ENCODE results near the gene DPM2.

DPM2 gene

GRCh38 chr9:127972236-127972871, 34.7 kb upstream of the DPM2 start:
- no peak for DNase-seq

GRCh38 chr9:127971357-127972235, 33.9 kb upstream of the DPM2 start:
- no peak for DNase-seq

GRCh38 chr9:127970401-127971313, 33.0 kb upstream of the DPM2 start:
- peak; percentile 76 for DNase-seq

- DNase-seq = no peak
These were observed 31.2 kb upstream of the DPM2 start for GRCh38 chr9:127968700-127969383.

GRCh38 chr9:127968042-127968441, 30.4 kb upstream of the DPM2 start:
- peak; percentile 61 for DNase-seq

GRCh38 chr9:127967151-127967809, 29.6 kb upstream of the DPM2 start:
- DNase-seq = no peak

GRCh38 chr9:127966416-127967150, 28.9 kb upstream of the DPM2 start:
- DNase-seq = no peak

GRCh38 chr9:127965953-127966352, 28.3 kb upstream of the DPM2 start:
- DNase-seq = no peak

GRCh38 chr9:127963359-127964064, 25.9 kb upstream of the DPM2 start:
- DNase-seq = no peak

GRCh38 chr9:127963041-127963358, 25.3 kb upstream of the DPM2 start:
- no peak for DNase-seq

- DNase-seq = no peak
These were observed 24.6 kb upstream of the DPM2 start for GRCh38 chr9:127962278-127962677.

GRCh38 chr9:127961613-127962155, 24.0 kb upstream of the DPM2 start:
- DNase-seq = no peak

GRCh38 chr9:127961155-127961490, 23.5 kb upstream of the DPM2 start:
- DNase-seq = no peak

- DNase-seq = no peak
These were observed 22.9 kb upstream of the DPM2 start for GRCh38 chr9:127960410-127961154.

GRCh38 chr9:127959841-127960409, 22.3 kb upstream of the DPM2 start:
- DNase-seq = no peak

- no peak for DNase-seq
These were observed 21.7 kb upstream of the DPM2 start for GRCh38 chr9:127959398-127959797.

GRCh38 chr9:127958728-127959127, 21.1 kb upstream of the DPM2 start:
- no peak for DNase-seq

GRCh38 chr9:127955294-127956015, 17.8 kb upstream of the DPM2 start:
- peak; percentile 87 for DNase-seq

GRCh38 chr9:127954831-127955293, 17.2 kb upstream of the DPM2 start:
- no peak for DNase-seq
